G401 (cell line): ENCODE results near the gene ANKRD40. TPM values are rescaled to one million over a fixed set of nuclear protein-coding genes. Genes with fewer than 3 reads are reported as not detected.
"Not testable (repeated sequence)": the region's sequence is repeated elsewhere in the genome, so short reads cannot be mapped to it uniquely, and the experiment has no call there.

Experiments
- DNase-seq: peaks from one replicate; pipeline ENCODE4 v3.0.0-alpha.2; 2015; ENCODE audit warnings: low spot score
- in situ Hi-C: cut with HindIII; loops from 2 replicates; pipeline ENCODE4 v1.10.0; 2016; ENCODE audit warnings: low sequenced_read_pairs, mixed read lengths
- total RNA-seq: library from RNA; depleted of rRNA; stranded (reverse); fragments of >200 nt; shearing (Covaris generic); gene quantifications from 2 replicates; pipeline ENCODE4 v1.2.3, GENCODE V29; 2014; rRNA removed

ANKRD40 gene
- total RNA-seq = 32.1 and 49.0 TPM in 2 replicates

GRCh38 chr17:50707289-50708049 lies at the start of gene ANKRD40:
TSS of gene ANKRD40 (minus strand) at chr17:50707914. CDS start at chr17:50707654, 260 bp downstream.
- in situ Hi-C loops = no loop called here
- peak; percentile 97 for DNase-seq

GRCh38 chr17:50754521-50754920 lies 46.8 kb upstream of the ANKRD40 start:
- in situ Hi-C loops = no loop called here
- DNase-seq = no peak

GRCh38 chr17:50749245-50749644 lies 41.5 kb upstream of the ANKRD40 start:
- in situ Hi-C loops = no loop called here
- DNase-seq = no peak

GRCh38 chr17:50745631-50746030 lies 37.9 kb upstream of the ANKRD40 start:
- in situ Hi-C loops = no loop called here
- no peak for DNase-seq

- no peak for DNase-seq
- in situ Hi-C loops = no loop called here
Observed at GRCh38 chr17:50739098-50739497, 31.4 kb upstream of the ANKRD40 start.

GRCh38 chr17:50737118-50737698 lies 29.5 kb upstream of the ANKRD40 start:
- no peak for DNase-seq
- in situ Hi-C loops = no loop called here

- in situ Hi-C loops = no loop called here
- no peak for DNase-seq
Observed at GRCh38 chr17:50735287-50735686, 27.6 kb upstream of the ANKRD40 start.

GRCh38 chr17:50731575-50732460 lies 24.1 kb upstream of the ANKRD40 start:
- DNase-seq = no peak
- in situ Hi-C loops = no loop called here

- in situ Hi-C loops = no loop called here
- no peak for DNase-seq
Observed at GRCh38 chr17:50728881-50729765, 21.4 kb upstream of the ANKRD40 start.

- DNase-seq = no peak
- in situ Hi-C loops = no loop called here
Observed at GRCh38 chr17:50728112-50728429, 20.4 kb upstream of the ANKRD40 start.

- no peak for DNase-seq
- in situ Hi-C loops = no loop called here
Observed at GRCh38 chr17:50725769-50726655, 18.3 kb upstream of the ANKRD40 start.

GRCh38 chr17:50724622-50725021 lies 16.9 kb upstream of the ANKRD40 start:
- DNase-seq, in situ Hi-C loops: not testable (repeated sequence)

- in situ Hi-C loops = no loop called here
- no peak for DNase-seq
Observed at GRCh38 chr17:50722746-50723145, 15.0 kb upstream of the ANKRD40 start.

- in situ Hi-C loops = no loop called here
- DNase-seq = peak; percentile 43
Observed at GRCh38 chr17:50721194-50722010, 13.7 kb upstream of the ANKRD40 start.

- in situ Hi-C loops = no loop called here
- peak; percentile 37 for DNase-seq
Observed at GRCh38 chr17:50719924-50720794, 12.4 kb upstream of the ANKRD40 start.

- in situ Hi-C loops = no loop called here
- peak; percentile 90 for DNase-seq
Observed at GRCh38 chr17:50719144-50719923, 11.6 kb upstream of the ANKRD40 start, which contains the start of gene LUC7L3. TSS of gene LUC7L3 (plus strand) at chr17:50719603. CDS start at chr17:50719733, 130 bp downstream.
